OCI-LY1 (cell line): Measurements from ENCODE around the gene ADAMTS12.

Experiments used
- H2AFZ ChIP-seq: fragments of 200-600 bp; sonication (generic), shearing (Covaris generic); 2 replicates; pipeline ENCODE4 v1.6.0; 2014; ENCODE audit warnings: antibody characterized with exemption, mild to moderate bottlenecking, low read length
- H3F3A ChIP-seq: fragments of 200-600 bp; sonication (generic), shearing (Covaris generic); 2 replicates; pipeline ENCODE4 v1.6.0; 2014; ENCODE audit warnings: mild to moderate bottlenecking, antibody characterized with exemption, low read length, moderate library complexity; ENCODE audit not compliant: insufficient read depth
- H3K27ac ChIP-seq: fragments of 200-600 bp; sonication (generic); 2 replicates; pipeline ENCODE4 v1.5.1; 2014; ENCODE audit warnings: low read length, mixed run types, mild to moderate bottlenecking, low read depth; ENCODE audit not compliant: poor library complexity, severe bottlenecking
- H3K27me3 ChIP-seq: fragments of 200-600 bp; sonication (generic); 2 replicates; pipeline ENCODE4 v1.6.0; 2014; ENCODE audit warnings: antibody characterized with exemption, mild to moderate bottlenecking, low read length, moderate library complexity; ENCODE audit not compliant: insufficient read depth
- H3K36me3 ChIP-seq: fragments of 200-600 bp; sonication (generic); 2 replicates; pipeline ENCODE4 v1.6.1; 2014; ENCODE audit warnings: mild to moderate bottlenecking, antibody characterized with exemption, low read length, moderate library complexity, mixed read lengths; ENCODE audit not compliant: insufficient read depth
- H3K4me1 ChIP-seq: fragments of 200-600 bp; sonication (generic); 2 replicates; pipeline ENCODE4 v1.5.1; 2014; ENCODE audit warnings: mild to moderate bottlenecking, low read length, moderate library complexity; ENCODE audit not compliant: insufficient read depth, severe bottlenecking
- H3K4me2 ChIP-seq: fragments of 200-600 bp; sonication (generic), shearing (Covaris generic); 2 replicates; pipeline ENCODE4 v1.6.1; 2014; ENCODE audit warnings: low read length
- H3K4me3 ChIP-seq: fragments of 200-600 bp; sonication (generic); 2 replicates; pipeline ENCODE4 v1.5.1; 2014; ENCODE audit warnings: low read length, low read depth, mild to moderate bottlenecking, mixed read lengths; ENCODE audit not compliant: poor library complexity, severe bottlenecking
- H3K79me2 ChIP-seq: fragments of 200-600 bp; shearing (Covaris generic); 2 replicates; pipeline ENCODE4 v1.6.1; 2016; ENCODE audit warnings: mixed run types, low read length, mixed read lengths; ENCODE audit not compliant: insufficient read depth
- H3K9ac ChIP-seq: fragments of 200-600 bp; sonication (generic), shearing (Covaris generic); 2 replicates; pipeline ENCODE4 v1.6.1; 2014; ENCODE audit warnings: mild to moderate bottlenecking, low read length, mixed read lengths
- H3K9me2 ChIP-seq: fragments of 200-600 bp; sonication (generic), shearing (Covaris generic); 2 replicates; pipeline ENCODE4 v1.6.1; 2014; ENCODE audit warnings: low read depth, mild to moderate bottlenecking, low read length, mixed read lengths
- H3K9me3 ChIP-seq: fragments of 200-600 bp; shearing (Covaris generic); 2 replicates; pipeline ENCODE4 v1.6.1; 2014; ENCODE audit warnings: low read length, mixed read lengths
- H4K20me1 ChIP-seq: fragments of 200-600 bp; sonication (generic), shearing (Covaris generic); 2 replicates; pipeline ENCODE4 v1.6.0; 2016; ENCODE audit warnings: mild to moderate bottlenecking, low read length; ENCODE audit not compliant: insufficient read depth
- EZH2 ChIP-seq: fragments of 200-600 bp; sonication (generic), shearing (Covaris generic); IDR thresholded peaks from 2 replicates; pipeline ENCODE4 v1.8.0; 2017; ENCODE audit warnings: borderline replicate concordance, mixed run types, mild to moderate bottlenecking, antibody characterized with exemption, low read length, moderate library complexity, mixed read lengths
- TF ChIP-seq, protein P1 (sequence below): fragments of 200-600 bp; sonication (generic), shearing (Covaris generic); IDR thresholded peaks from 2 replicates; pipeline ENCODE4 v1.5.1; 2017; ENCODE audit warnings: mild to moderate bottlenecking, antibody characterized with exemption, low read length, moderate library complexity, mixed read lengths

The ADAMTS12 gene

DNA sequence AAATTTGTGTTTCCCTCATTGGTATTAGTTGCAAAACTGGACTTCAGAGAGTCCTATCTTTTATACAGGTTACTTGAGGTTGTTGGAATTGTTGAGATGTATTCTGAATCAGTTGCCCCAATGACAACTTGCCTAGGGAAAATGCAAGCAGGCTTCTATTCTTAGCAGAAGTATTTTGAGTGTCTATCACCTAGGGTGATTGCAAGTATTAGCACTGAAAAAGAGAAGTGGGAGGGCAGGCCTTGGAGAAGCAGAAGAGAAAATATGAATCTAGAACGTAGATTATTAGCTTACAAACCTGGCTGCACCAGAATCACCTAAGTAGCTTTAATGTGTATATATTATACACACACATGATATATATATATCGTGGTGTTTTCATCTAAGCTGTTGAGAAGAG, 43.2 kb downstream of the ADAMTS12 start:
- H3K27ac ChIP-seq, result no peak overlapping the region
- H3K9ac ChIP-seq, result no peak overlapping the region
- TF ChIP-seq, protein P1, sequence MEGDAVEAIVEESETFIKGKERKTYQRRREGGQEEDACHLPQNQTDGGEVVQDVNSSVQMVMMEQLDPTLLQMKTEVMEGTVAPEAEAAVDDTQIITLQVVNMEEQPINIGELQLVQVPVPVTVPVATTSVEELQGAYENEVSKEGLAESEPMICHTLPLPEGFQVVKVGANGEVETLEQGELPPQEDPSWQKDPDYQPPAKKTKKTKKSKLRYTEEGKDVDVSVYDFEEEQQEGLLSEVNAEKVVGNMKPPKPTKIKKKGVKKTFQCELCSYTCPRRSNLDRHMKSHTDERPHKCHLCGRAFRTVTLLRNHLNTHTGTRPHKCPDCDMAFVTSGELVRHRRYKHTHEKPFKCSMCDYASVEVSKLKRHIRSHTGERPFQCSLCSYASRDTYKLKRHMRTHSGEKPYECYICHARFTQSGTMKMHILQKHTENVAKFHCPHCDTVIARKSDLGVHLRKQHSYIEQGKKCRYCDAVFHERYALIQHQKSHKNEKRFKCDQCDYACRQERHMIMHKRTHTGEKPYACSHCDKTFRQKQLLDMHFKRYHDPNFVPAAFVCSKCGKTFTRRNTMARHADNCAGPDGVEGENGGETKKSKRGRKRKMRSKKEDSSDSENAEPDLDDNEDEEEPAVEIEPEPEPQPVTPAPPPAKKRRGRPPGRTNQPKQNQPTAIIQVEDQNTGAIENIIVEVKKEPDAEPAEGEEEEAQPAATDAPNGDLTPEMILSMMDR, result no peak
- no peak for TF ChIP-seq EZH2
- no peaks in the 10 kb centered on the region for H3K9me2 ChIP-seq
- H3K4me1 ChIP-seq, result no peaks in the 10 kb centered on the region
- H3K4me2 ChIP-seq, result no peak overlapping the region
- H4K20me1 ChIP-seq, result no peaks in the 10 kb centered on the region
- no peaks in the 10 kb centered on the region for H3K9me3 ChIP-seq
- H3K79me2 ChIP-seq, result no peaks in the 10 kb centered on the region
- H3F3A ChIP-seq, result no peaks in the 10 kb centered on the region
- H2AFZ ChIP-seq, result no peak overlapping the region
- H3K36me3 ChIP-seq, result no peaks in the 10 kb centered on the region
- no peak overlapping the region for H3K4me3 ChIP-seq
- 0 out of 2 replicates have a peak, but pooled peaks cover 4% of the 10 kb centered on the region for H3K27me3 ChIP-seq

DNA sequence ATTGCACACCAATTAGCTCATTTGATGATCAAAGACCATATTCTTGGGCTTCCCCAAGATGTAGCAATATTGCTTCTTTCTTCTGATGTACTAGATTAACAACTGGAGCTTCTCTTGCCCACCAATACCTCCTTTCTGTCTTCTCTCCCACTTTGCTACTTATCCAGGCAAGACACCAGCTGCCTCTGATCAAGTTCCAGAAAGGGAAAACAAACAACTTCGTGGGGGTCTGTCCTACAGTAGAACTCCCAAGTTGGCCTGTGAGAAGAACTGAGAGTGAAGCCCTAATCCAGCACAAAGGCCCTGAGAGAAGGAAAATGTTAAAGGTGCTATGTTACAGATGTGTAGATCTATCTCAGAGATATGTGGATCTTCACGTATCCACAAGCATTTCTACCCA, 44.9 kb downstream of the ADAMTS12 start:
- no peaks in the 10 kb centered on the region for H3K36me3 ChIP-seq
- no peak overlapping the region for H3K27ac ChIP-seq
- no peaks in the 10 kb centered on the region for H3K79me2 ChIP-seq
- no peak overlapping the region for H3K4me2 ChIP-seq
- no peaks in the 10 kb centered on the region for H3K9me2 ChIP-seq
- H2AFZ ChIP-seq, result no peak overlapping the region
- 0 out of 2 replicates have a peak, but pooled peaks cover 4% of the 10 kb centered on the region for H3K27me3 ChIP-seq
- no peaks in the 10 kb centered on the region for H4K20me1 ChIP-seq
- H3F3A ChIP-seq, result no peaks in the 10 kb centered on the region
- no peak overlapping the region for H3K4me3 ChIP-seq
- TF ChIP-seq, protein P1, result no peak
- no peak for TF ChIP-seq EZH2
- no peak overlapping the region for H3K9ac ChIP-seq
- no peaks in the 10 kb centered on the region for H3K9me3 ChIP-seq
- no peaks in the 10 kb centered on the region for H3K4me1 ChIP-seq

DNA sequence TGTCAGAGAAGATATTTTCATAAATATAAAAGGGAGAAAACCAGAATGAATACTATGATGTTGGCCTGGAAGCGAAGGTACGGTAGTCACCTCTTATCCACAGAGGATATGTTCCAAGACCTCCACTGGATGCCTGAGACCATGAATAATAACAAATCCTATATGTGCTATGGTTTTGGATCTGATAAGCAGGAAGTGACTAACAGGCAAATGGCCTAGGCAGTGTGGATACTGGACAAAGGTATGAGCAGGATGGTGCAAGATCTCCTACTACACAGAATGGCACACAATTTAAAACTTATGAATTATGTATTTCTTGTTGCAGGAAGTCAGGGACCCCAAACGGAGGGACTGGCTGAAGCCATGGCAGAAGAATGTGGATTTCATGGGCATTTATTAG, 48.2 kb downstream of the ADAMTS12 start:
- no peak overlapping the region for H3K27ac ChIP-seq
- H3K9me3 ChIP-seq, result no peaks in the 10 kb centered on the region
- no peak overlapping the region for H3K4me3 ChIP-seq
- no peak overlapping the region for H3K4me2 ChIP-seq
- no peaks in the 10 kb centered on the region for H3K4me1 ChIP-seq
- H3K9me2 ChIP-seq, result no peaks in the 10 kb centered on the region
- no peaks in the 10 kb centered on the region for H3K79me2 ChIP-seq
- no peak overlapping the region for H3K9ac ChIP-seq
- no peaks in the 10 kb centered on the region for H3F3A ChIP-seq
- H2AFZ ChIP-seq, result no peak overlapping the region
- H3K27me3 ChIP-seq, result no peaks in the 10 kb centered on the region
- TF ChIP-seq, protein P1, result no peak
- no peak for TF ChIP-seq EZH2
- no peaks in the 10 kb centered on the region for H4K20me1 ChIP-seq
- H3K36me3 ChIP-seq, result no peaks in the 10 kb centered on the region
